AG10803 (cell line): ENCODE measurements around the gene FRAS1.

Source experiments
- DNase-seq: peaks from one replicate; pipeline ENCODE4 v3.0.0; 2010; ENCODE audit warnings: low read depth
- H3K4me3 ChIP-seq: 2 replicates; pipeline ENCODE4 v1.5.1; 2011; ENCODE audit warnings: mild to moderate bottlenecking, low read length, control low read depth
- TF ChIP-seq, protein P1 (sequence below): conservative IDR thresholded peaks from 2 replicates; pipeline ENCODE4 v1.5.1; 2011; ENCODE audit warnings: mild to moderate bottlenecking, low read length, control low read depth, inconsistent platforms

The FRAS1 gene

DNA sequence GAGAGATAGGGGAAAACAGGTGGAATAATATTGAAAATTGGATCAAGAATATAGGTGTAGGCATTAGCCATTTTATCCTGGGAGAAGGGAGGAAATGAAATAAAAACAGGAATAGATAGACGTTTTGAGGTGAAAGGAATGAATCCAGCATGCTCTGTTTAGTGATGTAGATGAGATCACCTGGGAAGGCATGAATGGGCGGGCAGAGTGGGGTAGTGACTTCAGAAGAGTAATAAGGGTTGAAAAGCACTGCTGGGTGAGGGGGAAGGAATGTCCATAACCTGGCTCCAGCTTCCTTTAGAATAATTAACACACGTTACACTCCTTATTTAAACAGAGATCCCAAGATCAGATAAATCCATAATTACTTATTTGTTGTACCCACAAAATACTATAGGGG is 303.3 kb downstream of the FRAS1 start:
- TF ChIP-seq, protein P1, sequence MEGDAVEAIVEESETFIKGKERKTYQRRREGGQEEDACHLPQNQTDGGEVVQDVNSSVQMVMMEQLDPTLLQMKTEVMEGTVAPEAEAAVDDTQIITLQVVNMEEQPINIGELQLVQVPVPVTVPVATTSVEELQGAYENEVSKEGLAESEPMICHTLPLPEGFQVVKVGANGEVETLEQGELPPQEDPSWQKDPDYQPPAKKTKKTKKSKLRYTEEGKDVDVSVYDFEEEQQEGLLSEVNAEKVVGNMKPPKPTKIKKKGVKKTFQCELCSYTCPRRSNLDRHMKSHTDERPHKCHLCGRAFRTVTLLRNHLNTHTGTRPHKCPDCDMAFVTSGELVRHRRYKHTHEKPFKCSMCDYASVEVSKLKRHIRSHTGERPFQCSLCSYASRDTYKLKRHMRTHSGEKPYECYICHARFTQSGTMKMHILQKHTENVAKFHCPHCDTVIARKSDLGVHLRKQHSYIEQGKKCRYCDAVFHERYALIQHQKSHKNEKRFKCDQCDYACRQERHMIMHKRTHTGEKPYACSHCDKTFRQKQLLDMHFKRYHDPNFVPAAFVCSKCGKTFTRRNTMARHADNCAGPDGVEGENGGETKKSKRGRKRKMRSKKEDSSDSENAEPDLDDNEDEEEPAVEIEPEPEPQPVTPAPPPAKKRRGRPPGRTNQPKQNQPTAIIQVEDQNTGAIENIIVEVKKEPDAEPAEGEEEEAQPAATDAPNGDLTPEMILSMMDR = no peak
- DNase-seq = no peak
- H3K4me3 ChIP-seq = no peak overlapping the region

DNA sequence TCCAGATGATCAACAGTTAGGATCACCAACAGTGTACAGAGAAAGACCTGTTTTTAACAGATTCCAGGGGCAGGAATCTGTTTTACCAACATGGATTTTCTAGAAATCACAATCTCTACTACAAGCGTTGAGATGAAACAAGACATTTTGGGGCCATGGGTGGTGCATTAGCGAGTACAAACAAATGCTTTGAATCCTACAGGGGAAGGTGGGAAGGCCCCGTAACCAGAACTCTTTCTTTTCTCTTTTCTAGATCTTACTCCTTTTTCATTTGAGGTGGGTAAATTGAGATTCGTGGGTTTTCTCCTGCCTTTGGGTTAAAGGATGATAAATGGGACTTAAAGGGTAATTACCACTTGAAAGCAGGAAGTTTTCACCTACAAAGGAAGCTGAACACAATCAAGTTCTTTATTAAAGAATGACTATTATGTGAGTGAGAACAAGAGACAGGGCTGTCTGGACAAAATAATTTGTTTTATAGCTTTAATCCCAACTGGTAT is 304.5 kb downstream of the FRAS1 start:
- H3K4me3 ChIP-seq = no peak overlapping the region
- TF ChIP-seq, protein P1 = no peak
- no peak for DNase-seq

DNA sequence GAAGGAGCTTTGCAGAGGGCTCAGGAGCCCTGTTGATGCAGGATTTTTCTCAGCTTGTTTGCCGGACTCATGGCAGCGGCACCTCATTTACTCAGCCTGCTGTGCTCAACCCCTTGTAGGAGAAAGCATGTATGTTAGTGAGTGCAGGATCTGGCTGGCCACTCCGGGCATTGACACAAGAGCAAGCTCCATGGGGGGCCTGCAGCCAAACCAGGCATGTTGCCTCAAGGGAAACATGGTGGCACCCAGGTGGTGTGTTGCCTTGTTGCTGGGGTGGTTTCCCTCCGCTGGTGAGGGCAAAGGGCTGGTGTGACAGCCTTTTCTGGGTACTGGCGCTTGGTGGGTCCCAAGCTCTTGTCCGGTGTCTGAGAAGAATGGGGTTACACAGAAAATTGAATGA is 305.2 kb downstream of the FRAS1 start:
- H3K4me3 ChIP-seq = no peak overlapping the region
- no peak for DNase-seq
- TF ChIP-seq, protein P1 = no peak

DNA sequence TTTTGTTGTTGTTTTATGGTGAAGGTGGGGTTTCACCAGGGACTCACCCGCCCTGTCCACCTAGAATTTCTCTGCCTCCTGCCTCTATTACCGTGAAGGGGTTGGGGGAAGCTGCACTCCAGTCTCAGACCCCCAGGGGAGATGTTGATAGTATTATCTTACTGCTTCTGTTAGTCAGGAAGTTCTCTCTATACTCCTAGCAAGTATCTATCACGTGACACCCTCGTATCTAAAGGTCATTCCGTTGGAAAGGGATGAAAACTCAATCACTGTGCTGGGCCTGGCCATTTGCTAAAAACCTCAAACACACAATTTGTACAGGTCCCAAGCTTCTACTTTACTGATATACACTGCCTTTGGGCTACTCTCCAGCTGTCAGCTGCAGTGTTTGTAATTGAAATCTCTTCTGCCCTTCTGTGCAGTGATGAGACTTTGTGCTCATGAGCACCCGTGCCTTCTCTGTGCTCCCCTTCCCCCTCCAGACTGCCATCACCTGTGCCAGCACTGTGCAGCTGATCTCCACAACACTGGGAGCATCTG is 306.0 kb downstream of the FRAS1 start:
- TF ChIP-seq, protein P1 = no peak
- H3K4me3 ChIP-seq = no peak overlapping the region
- no peak for DNase-seq

DNA sequence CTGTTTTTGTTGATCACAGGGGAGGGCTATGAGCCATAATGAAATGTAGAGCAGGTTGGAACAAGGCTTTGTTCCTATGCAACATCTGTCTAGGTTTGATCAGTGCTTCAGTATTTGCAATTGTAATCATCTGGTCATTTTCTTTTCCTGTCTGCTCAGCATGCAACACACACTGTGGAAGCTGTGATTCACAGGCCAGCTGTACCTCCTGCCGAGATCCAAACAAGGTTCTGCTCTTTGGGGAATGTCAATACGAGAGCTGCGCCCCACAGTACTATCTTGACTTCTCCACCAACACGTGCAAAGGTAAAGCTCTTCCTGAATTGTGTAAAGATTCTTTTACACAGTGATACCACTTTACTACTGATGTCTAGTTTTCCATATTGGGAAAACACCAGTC is 312.6 kb downstream of the FRAS1 start:
- DNase-seq = peak; percentile 42
- TF ChIP-seq, protein P1 = no peak
- no peak overlapping the region for H3K4me3 ChIP-seq

DNA sequence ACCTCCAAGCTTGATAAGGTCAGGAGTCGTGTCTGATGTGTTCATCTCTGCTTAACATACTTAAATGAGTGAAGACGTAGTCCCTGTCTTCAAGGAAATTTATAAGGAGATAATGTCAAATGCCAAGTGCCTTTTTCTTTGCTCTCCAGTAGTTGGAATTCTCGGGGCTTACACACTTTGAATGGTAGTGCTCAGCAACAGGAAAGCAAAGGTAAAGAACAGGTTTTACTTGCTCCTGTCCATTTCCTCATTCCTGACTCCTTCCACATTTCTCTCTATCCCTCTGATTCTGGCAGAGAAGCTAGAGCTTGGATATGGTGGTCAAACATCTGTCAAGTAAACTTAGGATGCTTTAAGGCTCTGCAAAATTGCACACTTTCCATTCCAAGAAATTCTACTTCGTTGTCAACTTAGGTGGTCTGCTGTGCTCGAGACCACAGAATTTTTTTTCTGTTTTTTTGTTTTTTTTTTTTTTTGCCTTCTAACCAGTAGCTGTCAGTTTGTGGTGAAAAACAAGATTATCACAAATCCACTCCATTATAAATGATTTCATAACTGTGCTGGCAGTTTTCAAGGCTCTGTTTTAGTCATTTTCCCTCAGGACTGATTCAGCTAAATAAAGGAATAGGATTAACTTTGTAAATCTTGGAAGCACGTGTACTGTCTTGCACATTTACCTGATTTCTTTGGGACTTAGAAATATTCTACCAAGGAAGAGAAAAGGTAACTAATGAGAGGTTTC is 313.7 kb downstream of the FRAS1 start:
- H3K4me3 ChIP-seq = no peak overlapping the region
- peak; percentile 6 for DNase-seq
- TF ChIP-seq, protein P1 = no peak

DNA sequence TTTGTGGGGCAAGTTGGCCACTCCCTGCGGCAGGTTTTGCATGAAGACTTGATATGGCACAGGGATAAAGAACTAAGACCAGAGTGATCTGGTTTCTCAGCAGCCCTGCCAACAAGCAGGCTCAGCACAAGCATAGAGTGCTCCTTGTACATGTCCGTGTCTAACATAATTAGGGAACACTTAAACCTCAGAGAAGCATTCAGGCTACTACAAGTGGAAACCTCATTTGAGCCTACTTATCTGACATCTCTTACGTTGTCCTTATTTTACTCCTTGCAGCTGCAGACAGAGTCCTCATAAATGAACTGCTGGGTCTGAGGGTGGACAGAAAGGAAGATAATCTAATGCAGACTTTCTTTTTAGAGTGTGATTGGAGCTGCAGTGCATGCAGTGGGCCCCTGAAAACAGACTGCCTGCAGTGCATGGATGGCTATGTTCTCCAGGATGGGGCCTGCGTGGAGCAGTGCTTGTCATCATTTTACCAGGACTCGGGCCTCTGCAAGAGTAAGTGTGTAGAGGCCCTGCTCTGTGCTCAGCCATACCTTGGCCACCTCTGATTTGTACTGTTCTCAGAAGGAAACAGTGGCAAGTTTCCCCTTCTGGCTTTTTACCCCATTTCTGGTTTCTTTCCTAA is 315.3 kb downstream of the FRAS1 start:
- H3K4me3 ChIP-seq = no peak overlapping the region
- TF ChIP-seq, protein P1 = no peak
- no peak for DNase-seq
